MG63 (cell line): Measurements from ENCODE around the gene MTA1. TPM values are rescaled to one million over a fixed set of nuclear protein-coding genes. Genes with fewer than 3 reads are reported as not detected.

ENCODE experiments used
- DNase-seq: peaks from one replicate; pipeline ENCODE4 v3.0.0-alpha.2; 2020
- H3K27me3 ChIP-seq: fragments of 250-450 bp; sonication (Bioruptor Pico); 2 replicates; pipeline ENCODE4 v1.5.1; 2020; ENCODE audit warnings: mild to moderate bottlenecking, moderate library complexity
- H3K36me3 ChIP-seq: fragments of 250-450 bp; sonication (Bioruptor Pico); 2 replicates; pipeline ENCODE4 v1.5.1; 2020; ENCODE audit warnings: mild to moderate bottlenecking, moderate library complexity
- H3K4me3 ChIP-seq: fragments of 250-450 bp; sonication (Bioruptor Pico); 2 replicates; pipeline ENCODE4 v1.5.1; 2020; ENCODE audit warnings: mild to moderate bottlenecking, moderate library complexity
- H3K9me3 ChIP-seq: fragments of 250-450 bp; sonication (Bioruptor Pico); 2 replicates; pipeline ENCODE4 v1.5.1; 2020; ENCODE audit warnings: mild to moderate bottlenecking, moderate library complexity
- total RNA-seq: library from RNA; depleted of rRNA; stranded (reverse); fragments of >200 nt; shearing (Covaris generic); gene quantifications from 2 replicates; pipeline ENCODE4 v1.2.3, GENCODE V29; 2014; ENCODE audit warnings: low replicate concordance

MTA1 gene
- total RNA-seq, 1 experiment from 2014 or later: 46.5 TPM

- Histone ChIP-seq H3K9me3 (no peaks in the 10 kb centered on the region), H3K4me3 (no peak overlapping the region), H3K27me3 (no peaks in the 10 kb centered on the region), H3K36me3 (no peaks in the 10 kb centered on the region; the same call in 1 of the 2 replicates)
- no peak for DNase-seq
Observed at GRCh38 chr14:105458010-105458409, 38.4 kb downstream of the MTA1 start.

- Histone ChIP-seq H3K4me3 (no peak overlapping the region), H3K36me3 (no peaks in the 10 kb centered on the region), H3K27me3 (no peaks in the 10 kb centered on the region), H3K9me3 (no peaks in the 10 kb centered on the region)
- DNase-seq: no peak
Observed at GRCh38 chr14:105458571-105458970, 38.9 kb downstream of the MTA1 start.

- Histone ChIP-seq H3K36me3 (no peaks in the 10 kb centered on the region), H3K4me3 (no peak overlapping the region), H3K9me3 (no peaks in the 10 kb centered on the region), H3K27me3 (no peaks in the 10 kb centered on the region)
- DNase-seq: no peak
Observed at GRCh38 chr14:105460116-105460515, 40.5 kb downstream of the MTA1 start.

GRCh38 chr14:105460616-105461015, 41.0 kb downstream of the MTA1 start:
- Histone ChIP-seq H3K9me3 (no peaks in the 10 kb centered on the region), H3K4me3 (no peak overlapping the region), H3K27me3 (no peaks in the 10 kb centered on the region), H3K36me3 (no peaks in the 10 kb centered on the region)
- no peak for DNase-seq

- H3K9me3 ChIP-seq: no peaks in the 10 kb centered on the region
- no peaks in the 10 kb centered on the region for H3K27me3 ChIP-seq
- no peak overlapping the region for H3K4me3 ChIP-seq
- DNase-seq: no peak
- no peaks in the 10 kb centered on the region for H3K36me3 ChIP-seq
Observed at GRCh38 chr14:105461903-105462302, 42.3 kb downstream of the MTA1 start.

GRCh38 chr14:105464501-105464900, 44.9 kb downstream of the MTA1 start:
- H3K27me3 ChIP-seq: no peaks in the 10 kb centered on the region
- no peak for DNase-seq
- H3K36me3 ChIP-seq: peaks cover 5% of the 10 kb centered on the region; the same call in 1 of the 2 replicates
- H3K4me3 ChIP-seq: no peak overlapping the region
- H3K9me3 ChIP-seq: no peaks in the 10 kb centered on the region

- Histone ChIP-seq H3K36me3 (peaks cover 7% of the 10 kb centered on the region; the same call in 1 of the 2 replicates), H3K4me3 (no peak overlapping the region), H3K9me3 (no peaks in the 10 kb centered on the region), H3K27me3 (no peaks in the 10 kb centered on the region)
- no peak for DNase-seq
Observed at GRCh38 chr14:105465209-105466031, 45.8 kb downstream of the MTA1 start.

GRCh38 chr14:105466531-105467248, 47.1 kb downstream of the MTA1 start:
- Histone ChIP-seq H3K4me3 (no peak overlapping the region), H3K27me3 (no peaks in the 10 kb centered on the region)
- no peak for DNase-seq

GRCh38 chr14:105467249-105467941, 47.8 kb downstream of the MTA1 start:
- no peaks in the 10 kb centered on the region for H3K27me3 ChIP-seq
- DNase-seq: no peak
- H3K9me3 ChIP-seq: no peaks in the 10 kb centered on the region
- no peak overlapping the region for H3K4me3 ChIP-seq
- H3K36me3 ChIP-seq: peaks cover 9% of the 10 kb centered on the region; the same call in 1 of the 2 replicates

More at GRCh38 chr14:105466531-105467248, 47.1 kb downstream of the MTA1 start:
- peaks cover 9% of the 10 kb centered on the region; the same call in 1 of the 2 replicates for H3K36me3 ChIP-seq
- H3K9me3 ChIP-seq: no peaks in the 10 kb centered on the region

GRCh38 chr14:105467942-105468471, 48.4 kb downstream of the MTA1 start:
- no peaks in the 10 kb centered on the region for H3K9me3 ChIP-seq
- H3K27me3 ChIP-seq: no peaks in the 10 kb centered on the region
- no peak overlapping the region for H3K4me3 ChIP-seq
- H3K36me3 ChIP-seq: peaks cover 9% of the 10 kb centered on the region; the same call in 1 of the 2 replicates
- DNase-seq: no peak

- Histone ChIP-seq H3K36me3 (peaks cover 9% of the 10 kb centered on the region; the same call in 1 of the 2 replicates), H3K9me3 (no peaks in the 10 kb centered on the region), H3K27me3 (no peaks in the 10 kb centered on the region), H3K4me3 (no peak overlapping the region)
- peak; percentile 78 for DNase-seq
Observed at GRCh38 chr14:105468621-105469241, 49.1 kb downstream of the MTA1 start.

- H3K4me3 ChIP-seq: no peak overlapping the region
- no peak for DNase-seq
- H3K9me3 ChIP-seq: no peaks in the 10 kb centered on the region
- no peaks in the 10 kb centered on the region for H3K27me3 ChIP-seq
- H3K36me3 ChIP-seq: peaks cover 9% of the 10 kb centered on the region; the same call in 1 of the 2 replicates
Observed at GRCh38 chr14:105469456-105470349, 50.1 kb downstream of the MTA1 start.

- Histone ChIP-seq H3K36me3 (peaks cover 9% of the 10 kb centered on the region; the same call in 1 of the 2 replicates), H3K4me3 (no peak overlapping the region), H3K27me3 (no peaks in the 10 kb centered on the region), H3K9me3 (no peaks in the 10 kb centered on the region)
- DNase-seq: no peak
Observed at GRCh38 chr14:105470350-105471296, 51.0 kb downstream of the MTA1 start.

- no peak for DNase-seq
- Histone ChIP-seq H3K9me3 (no peaks in the 10 kb centered on the region), H3K27me3 (no peaks in the 10 kb centered on the region), H3K36me3 (peaks cover 9% of the 10 kb centered on the region; the same call in 1 of the 2 replicates), H3K4me3 (no peak overlapping the region)
Observed at GRCh38 chr14:105471297-105471821, 51.7 kb downstream of the MTA1 start.
